DMS79 (cell line): ENCODE results near the gene CTF1.

Source experiments
- DNase-seq: peaks from one replicate; lab custom pipeline; 2025; lab: John Stamatoyannopoulos, UW

The CTF1 gene

GRCh38 chr16:30907064-30907463 lies 10.7 kb downstream of the CTF1 start:
- DNase-seq: no peak

- DNase-seq: no peak
Observed at GRCh38 chr16:30910427-30911029, 14.1 kb downstream of the CTF1 start.

GRCh38 chr16:30912794-30913412 lies 16.5 kb downstream of the CTF1 start:
- DNase-seq: no peak

GRCh38 chr16:30914830-30915229 lies 18.4 kb downstream of the CTF1 start:
- no peak for DNase-seq

- DNase-seq: no peak
Observed at GRCh38 chr16:30918614-30919013, 22.2 kb downstream of the CTF1 start.

GRCh38 chr16:30920891-30921290 lies 24.5 kb downstream of the CTF1 start:
- no peak for DNase-seq

- no peak for DNase-seq
Observed at GRCh38 chr16:30921459-30921747, 25.0 kb downstream of the CTF1 start.

GRCh38 chr16:30921748-30922419 lies 25.5 kb downstream of the CTF1 start:
- peak; percentile 90 for DNase-seq

- DNase-seq: peak; percentile 99
Observed at GRCh38 chr16:30922420-30922959, 26.1 kb downstream of the CTF1 start.

- peak; percentile 99 for DNase-seq
Observed at GRCh38 chr16:30922960-30923535, 26.6 kb downstream of the CTF1 start.

GRCh38 chr16:30923554-30924075 lies 27.2 kb downstream of the CTF1 start, which contains the start of gene FBXL19:
Gene FBXL19, plus strand, starts transcription at chr16:30923572. Its CDS starts 2,183 bp downstream, at chr16:30925755.
- no peak for DNase-seq

GRCh38 chr16:30924076-30924912 lies 27.9 kb downstream of the CTF1 start:
- no peak for DNase-seq

- no peak for DNase-seq
Observed at GRCh38 chr16:30924913-30925631, 28.7 kb downstream of the CTF1 start.

- no peak for DNase-seq
Observed at GRCh38 chr16:30925632-30925987, 29.2 kb downstream of the CTF1 start.

GRCh38 chr16:30925995-30926811 lies 29.8 kb downstream of the CTF1 start:
- no peak for DNase-seq

- DNase-seq: no peak
Observed at GRCh38 chr16:30926937-30927788, 30.7 kb downstream of the CTF1 start.

GRCh38 chr16:30927789-30928378 lies 31.5 kb downstream of the CTF1 start:
- DNase-seq: peak; percentile 85

GRCh38 chr16:30928390-30928789 lies 32.0 kb downstream of the CTF1 start:
- no peak for DNase-seq

GRCh38 chr16:30929167-30929566 lies 32.8 kb downstream of the CTF1 start:
- DNase-seq: no peak
